B cell (primary cell): ENCODE results near the gene TNFRSF1A.

ENCODE experiments used
- CTCF ChIP-seq: fragments of 200-600 bp; IDR thresholded peaks from one replicate; pipeline ENCODE4 v1.8.0; 2022; ENCODE audit warnings: antibody characterized with exemption, mild to moderate bottlenecking
- EZH2 ChIP-seq: IDR thresholded peaks from 2 replicates; pipeline ENCODE4 v1.6.1; 2012; ENCODE audit warnings: borderline replicate concordance, low read depth, mild to moderate bottlenecking, moderate library complexity, low read length; ENCODE audit not compliant: insufficient read depth, poor library complexity, severe bottlenecking

GRCh38 chr12:6341417-6342139 is at the start of gene TNFRSF1A:
- no peak for TF ChIP-seq CTCF
- TF ChIP-seq EZH2 = no peak
